Umbilical cord (tissue), 2 donors: Measurements from ENCODE around the gene UBQLN4. TPM values are rescaled to one million over a fixed set of nuclear protein-coding genes. Genes with fewer than 3 reads are reported as not detected.

Experiments used
- DNase-seq: peaks from one replicate; pipeline ENCODE4 v3.0.0-alpha.2; 2015; ENCODE audit warnings: low spot score
- total RNA-seq: library from RNA; depleted of rRNA; stranded (reverse); fragments of >200 nt; gene quantifications from one replicate; pipeline ENCODE4 v1.2.3, GENCODE V29; 2014; ENCODE audit warnings: low replicate concordance; ENCODE audit not compliant: insufficient read depth

The UBQLN4 gene
- total RNA-seq, 1 donor from 2014 or later, result 5.3 TPM

DNA sequence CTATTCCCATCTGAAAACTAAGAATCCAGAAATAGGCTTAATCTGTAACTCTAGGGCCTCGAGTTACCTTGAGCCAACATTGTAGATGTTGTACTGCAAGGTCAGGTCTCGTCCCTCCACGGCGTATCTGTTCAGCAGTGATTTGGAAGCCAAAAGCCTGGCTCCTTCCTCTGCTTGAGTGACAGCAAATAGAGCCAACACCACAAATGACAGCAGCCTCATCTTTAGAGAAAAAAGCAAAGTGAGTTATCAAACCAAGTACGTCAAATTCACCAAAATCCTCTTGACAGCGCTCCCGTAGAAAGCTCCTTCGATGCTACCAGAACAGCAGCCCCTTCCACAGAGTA lies 33.7 kb downstream of the UBQLN4 start:
- no peak for DNase-seq

- no peak for DNase-seq
Observed at GRCh38 chr1:156014829-156015228, 38.8 kb downstream of the UBQLN4 start.

GRCh38 chr1:156012051-156012817 lies 41.4 kb downstream of the UBQLN4 start:
- DNase-seq, result no peak

DNA sequence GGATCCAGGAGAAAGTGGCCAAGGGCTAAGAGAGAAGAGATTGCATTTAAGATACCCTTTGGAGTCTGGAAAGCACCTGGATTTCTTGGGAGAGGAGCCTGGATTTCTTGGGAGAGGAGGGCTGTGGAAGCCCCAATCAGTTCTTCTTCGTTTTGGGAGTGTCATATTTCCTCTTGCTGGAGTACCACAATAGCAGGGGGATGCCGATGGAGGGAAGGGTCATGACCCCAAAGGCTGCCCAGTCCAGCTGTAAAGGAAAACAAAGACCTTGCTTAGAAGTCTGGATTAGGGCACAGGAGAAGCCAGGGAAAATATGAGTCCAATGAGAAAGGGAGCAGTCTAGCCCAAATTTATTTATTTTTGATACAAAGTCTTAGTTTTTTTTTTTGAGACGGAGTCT lies 44.2 kb downstream of the UBQLN4 start:
- no peak for DNase-seq

GRCh38 chr1:156006666-156007376 lies 46.8 kb downstream of the UBQLN4 start:
- no peak for DNase-seq

DNA sequence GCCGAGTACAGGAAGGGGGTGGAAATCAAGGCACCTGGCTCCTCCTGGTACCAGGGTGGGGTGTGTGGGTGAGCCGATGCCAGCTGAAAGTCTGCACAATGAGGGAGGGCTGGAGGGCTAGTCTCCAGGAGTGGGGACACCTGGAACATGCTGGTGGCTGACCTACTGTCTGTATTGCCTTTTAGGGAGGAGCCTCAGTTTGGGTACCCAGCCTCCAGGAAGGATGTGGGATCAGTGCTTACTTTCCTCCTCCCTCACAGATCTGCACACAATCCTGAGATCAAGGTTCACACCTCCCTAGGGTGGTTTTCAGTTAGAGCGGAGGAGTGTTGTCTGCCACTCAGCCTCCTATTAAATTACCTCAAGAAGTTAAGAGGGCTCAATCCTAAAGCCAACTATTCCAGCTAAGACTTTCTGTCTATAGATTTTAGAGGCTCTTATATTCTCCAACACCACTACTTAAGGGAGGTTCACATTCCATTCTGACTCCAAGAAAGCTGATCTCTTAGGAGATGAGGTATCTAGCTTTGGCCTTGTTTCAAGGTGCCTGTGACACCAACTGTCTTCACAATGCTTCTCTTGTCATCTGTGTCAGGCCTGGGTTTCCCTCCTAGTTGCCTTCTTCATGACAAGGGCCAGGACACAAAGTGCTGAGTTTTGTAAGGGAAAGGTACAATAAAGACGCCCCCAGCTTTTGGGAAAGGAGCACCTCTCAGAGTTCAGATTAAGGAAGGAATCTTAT lies 48.6 kb downstream of the UBQLN4 start:
- no peak for DNase-seq

DNA sequence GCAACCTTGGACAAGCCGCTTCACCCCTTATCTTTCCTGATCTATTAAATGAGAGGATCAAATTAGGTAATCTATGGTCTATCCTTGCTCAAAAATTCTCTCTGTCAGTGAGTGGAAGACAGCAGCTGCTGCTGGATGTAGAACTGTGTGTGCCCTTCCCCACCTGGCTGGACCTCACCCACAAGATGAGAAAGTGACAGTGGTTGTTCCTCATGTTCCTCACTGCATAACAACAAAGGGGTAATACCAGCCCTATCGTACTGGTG lies 49.7 kb downstream of the UBQLN4 start:
- no peak for DNase-seq

- no peak for DNase-seq
Observed at GRCh38 chr1:156002188-156002911, 51.2 kb downstream of the UBQLN4 start.

GRCh38 chr1:156001662-156002171 lies 51.9 kb downstream of the UBQLN4 start:
- no peak for DNase-seq

DNA sequence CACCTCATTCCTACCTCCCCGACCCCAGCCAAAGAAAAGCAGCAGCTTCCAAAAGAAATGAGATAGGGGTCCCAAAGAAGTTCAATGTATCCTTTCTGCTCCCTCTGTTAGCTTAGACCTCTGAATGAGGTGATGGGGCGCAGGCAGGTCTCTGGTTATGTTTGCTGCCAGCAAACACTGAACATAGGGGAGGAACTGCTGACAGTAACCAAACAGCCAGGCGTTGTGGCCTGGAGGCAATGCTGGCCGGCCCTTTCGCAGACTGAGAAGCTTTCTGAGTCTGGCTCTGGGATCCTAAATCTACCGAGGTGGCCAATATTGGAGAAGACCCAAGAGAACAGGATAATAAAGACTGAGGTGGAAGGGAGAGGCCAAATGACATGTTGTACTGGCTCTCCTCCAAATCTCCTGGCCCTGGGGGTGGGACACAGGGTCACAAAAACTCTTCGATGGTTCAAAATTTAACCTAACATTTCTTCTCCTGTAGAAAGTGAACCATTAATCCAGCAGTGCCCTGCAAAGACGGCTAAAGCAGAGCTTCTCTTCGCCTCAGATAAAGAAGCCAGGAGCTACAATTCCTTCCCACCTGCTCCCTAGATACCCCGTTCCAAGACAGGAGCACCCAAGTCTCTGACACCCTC lies 52.5 kb downstream of the UBQLN4 start:
- no peak for DNase-seq

DNA sequence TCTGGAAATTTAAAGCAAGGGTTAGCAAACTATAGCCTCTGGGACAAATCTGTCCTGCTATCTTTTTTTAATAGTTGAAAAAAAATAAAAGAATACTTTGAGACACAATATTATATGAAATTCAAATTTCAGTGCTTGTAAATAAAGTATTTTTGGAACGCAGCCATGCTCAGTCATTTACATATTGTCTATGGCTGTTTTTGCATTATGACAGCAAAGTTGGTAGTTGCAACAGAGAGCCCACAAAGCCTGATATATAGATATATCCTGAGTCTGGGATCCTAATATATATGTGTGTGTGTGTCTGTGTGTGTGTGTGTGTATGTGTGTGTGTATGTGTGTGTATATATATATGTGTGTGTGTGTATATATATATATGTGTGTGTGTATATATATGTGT lies 53.6 kb downstream of the UBQLN4 start:
- no peak for DNase-seq

- DNase-seq, result no peak
Observed at GRCh38 chr1:155996166-155996565, 57.4 kb downstream of the UBQLN4 start.

DNA sequence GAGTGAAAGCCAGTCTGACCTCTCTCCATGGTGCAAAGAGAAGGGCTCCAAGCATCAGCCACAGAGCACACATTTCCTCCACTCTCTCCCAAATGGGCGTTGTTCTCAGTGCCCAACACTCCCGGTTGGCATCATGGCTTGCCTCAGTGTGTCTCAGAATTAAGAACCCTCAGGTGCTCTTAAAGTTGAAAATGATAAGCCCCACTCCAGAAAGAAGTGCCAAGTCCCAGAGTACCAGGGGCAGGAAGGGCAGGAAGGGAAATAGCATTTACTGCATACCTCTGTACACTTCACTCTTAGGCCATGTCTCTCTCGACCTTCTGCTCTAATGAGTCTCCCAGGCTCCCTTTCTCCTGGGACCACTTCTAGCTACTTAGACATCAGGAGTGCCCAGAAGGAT lies 60.0 kb downstream of the UBQLN4 start:
- DNase-seq, result no peak

GRCh38 chr1:155990005-155990739 lies 63.4 kb downstream of the UBQLN4 start:
- no peak for DNase-seq

DNA sequence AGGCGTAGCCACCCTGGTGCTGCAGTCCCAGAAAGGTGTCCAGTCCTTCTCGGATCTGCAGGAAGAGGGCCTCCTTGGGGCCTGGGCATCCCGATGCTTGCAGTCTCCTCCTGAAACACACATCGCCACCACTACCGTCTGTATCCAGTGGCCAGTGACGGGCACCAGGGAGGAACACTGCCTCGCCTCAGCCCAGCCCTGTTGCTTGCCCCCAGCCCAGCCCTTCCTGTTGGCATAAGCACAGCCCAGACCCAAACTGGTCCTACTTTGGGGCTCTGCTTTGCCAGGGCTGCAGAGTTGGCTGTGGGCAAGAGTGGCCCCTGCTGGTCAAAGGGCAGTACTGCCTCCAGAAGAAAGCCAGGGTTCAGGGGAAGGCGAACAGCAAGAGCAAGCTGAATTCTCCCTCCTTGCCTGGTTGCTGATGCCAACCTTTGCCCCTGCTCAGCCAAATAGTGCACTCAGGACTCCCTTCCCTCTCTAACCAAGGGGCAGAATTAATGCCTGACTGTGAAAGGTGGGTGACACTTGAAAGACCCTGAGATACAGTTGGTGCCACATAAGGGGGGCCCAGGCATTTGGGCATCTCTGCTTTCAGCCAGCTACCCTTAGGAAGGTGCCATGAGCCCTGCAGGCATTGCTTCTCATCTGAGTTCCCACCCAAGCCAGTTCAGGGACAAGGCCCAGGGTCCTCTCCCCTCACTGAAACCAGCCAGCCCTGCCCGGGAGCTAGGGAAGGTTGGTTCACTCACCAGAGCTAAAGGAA lies 64.2 kb downstream of the UBQLN4 start:
- DNase-seq, result peak; percentile 85

Other genes starting within 250 kb of the UBQLN4 start
- gene GON4L, start 196.6 kb downstream of the UBQLN4 start, total RNA-seq, result 90.0 TPM
- 22.4 TPM for gene SYT11, start 194.2 kb downstream of the UBQLN4 start, total RNA-seq
- 41.7 TPM for gene RIT1, start 142.4 kb downstream of the UBQLN4 start, total RNA-seq
- gene KHDC4, start 119.4 kb downstream of the UBQLN4 start, total RNA-seq, result 40.7 TPM
- 6.3 TPM for gene RXFP4, start 112.2 kb downstream of the UBQLN4 start, total RNA-seq
- gene ARHGEF2, start 75.3 kb downstream of the UBQLN4 start, total RNA-seq, result 57.5 TPM
- gene SSR2, start 32.8 kb downstream of the UBQLN4 start, total RNA-seq, result 355 TPM
- gene LAMTOR2, start 984 bp upstream of the UBQLN4 start, total RNA-seq, result 17.6 TPM
- 2.2 TPM for gene RAB25, start 7.4 kb upstream of the UBQLN4 start, total RNA-seq
- gene MEX3A, start 28.7 kb upstream of the UBQLN4 start, total RNA-seq, result 4.6 TPM
- 422 TPM for gene LMNA, start 60.9 kb upstream of the UBQLN4 start, total RNA-seq
- 11.8 TPM for gene SEMA4A, start 99.8 kb upstream of the UBQLN4 start, total RNA-seq
- gene SLC25A44, start 140.3 kb upstream of the UBQLN4 start, total RNA-seq, result 3.9 TPM
- 19.3 TPM for gene PMF1, start 159.2 kb upstream of the UBQLN4 start, total RNA-seq
- not detected for gene BGLAP, start 188.4 kb upstream of the UBQLN4 start, total RNA-seq
- not detected for gene PAQR6, start 194.3 kb upstream of the UBQLN4 start, total RNA-seq
- 43.3 TPM for gene SMG5, start 229.0 kb upstream of the UBQLN4 start, total RNA-seq
- gene TMEM79, start 230.5 kb upstream of the UBQLN4 start, total RNA-seq, result 3.4 TPM
- gene GLMP, start 241.9 kb upstream of the UBQLN4 start, total RNA-seq, result 20.7 TPM
- gene VHLL, start 245.5 kb upstream of the UBQLN4 start, total RNA-seq, result 6.0 TPM